Measurements from ENCODE around the gene KMT2E.

The KMT2E gene

DNA sequence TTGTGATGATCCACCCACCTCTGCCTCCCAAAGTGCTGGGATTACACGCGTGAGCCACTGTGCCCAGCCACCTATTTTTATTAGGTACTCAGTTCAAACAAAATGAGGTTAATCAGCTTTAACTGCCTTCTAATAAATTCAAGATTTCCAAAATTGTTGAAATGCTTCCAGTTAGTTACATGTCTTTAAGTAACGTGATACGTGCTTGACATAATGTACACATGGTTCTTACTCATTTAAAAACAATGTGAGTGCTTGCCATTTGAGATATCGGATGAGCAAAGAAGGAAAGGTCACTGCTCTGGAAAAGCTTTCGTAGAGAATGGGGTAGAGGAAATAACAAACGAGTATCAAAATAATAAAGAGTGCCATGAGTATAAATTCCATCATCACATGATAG is 83.6 kb downstream of the KMT2E start (continued):
- TF ChIP-seq ZNF768 (tag by site-specific recombination; IDR thresholded peaks at IDR 0.05) (no peak), SP2 (tag by site-specific recombination; IDR thresholded peaks at IDR 0.05) (no peak), ZNF585B (tag by site-specific recombination; IDR thresholded peaks at IDR 0.05) (no peak), ZNF366 (tag by site-specific recombination; conservative IDR thresholded peaks at IDR 0.05) (peak; percentile 87), ZNF175 (tag by site-specific recombination; IDR thresholded peaks at IDR 0.05) (no peak), ZXDB (tag by site-specific recombination; IDR thresholded peaks at IDR 0.05) (peak; percentile 69; the same call in 1 of the 2 replicates), ZNF2 (tag by site-specific recombination; IDR thresholded peaks at IDR 0.05) (0 out of 2 replicates have a peak, but pooled peaks have one; percentile 17), GLI2 (tag by site-specific recombination; IDR thresholded peaks at IDR 0.05; ENCODE audit: borderline replicate concordance, low read depth) (no peak), ZNF214 (tag by site-specific recombination; IDR thresholded peaks at IDR 0.05; ENCODE audit: borderline replicate concordance) (no peak), ZFP37 (tag by site-specific recombination; IDR thresholded peaks at IDR 0.05) (no peak), ZNF791 (tag by site-specific recombination; IDR thresholded peaks at IDR 0.05) (no peak), ZNF510 (tag by site-specific recombination; IDR thresholded peaks at IDR 0.05; ENCODE audit: insufficient replicate concordance) (no peak), ZNF169 (tag by site-specific recombination; IDR thresholded peaks at IDR 0.05) (no peak), ZNF311 (tag by site-specific recombination; IDR thresholded peaks at IDR 0.05; ENCODE audit: borderline replicate concordance) (no peak), ZNF776 (tag by site-specific recombination; IDR thresholded peaks at IDR 0.05; ENCODE audit: borderline replicate concordance) (no peak)
- TF ChIP-seq, protein P1, sequence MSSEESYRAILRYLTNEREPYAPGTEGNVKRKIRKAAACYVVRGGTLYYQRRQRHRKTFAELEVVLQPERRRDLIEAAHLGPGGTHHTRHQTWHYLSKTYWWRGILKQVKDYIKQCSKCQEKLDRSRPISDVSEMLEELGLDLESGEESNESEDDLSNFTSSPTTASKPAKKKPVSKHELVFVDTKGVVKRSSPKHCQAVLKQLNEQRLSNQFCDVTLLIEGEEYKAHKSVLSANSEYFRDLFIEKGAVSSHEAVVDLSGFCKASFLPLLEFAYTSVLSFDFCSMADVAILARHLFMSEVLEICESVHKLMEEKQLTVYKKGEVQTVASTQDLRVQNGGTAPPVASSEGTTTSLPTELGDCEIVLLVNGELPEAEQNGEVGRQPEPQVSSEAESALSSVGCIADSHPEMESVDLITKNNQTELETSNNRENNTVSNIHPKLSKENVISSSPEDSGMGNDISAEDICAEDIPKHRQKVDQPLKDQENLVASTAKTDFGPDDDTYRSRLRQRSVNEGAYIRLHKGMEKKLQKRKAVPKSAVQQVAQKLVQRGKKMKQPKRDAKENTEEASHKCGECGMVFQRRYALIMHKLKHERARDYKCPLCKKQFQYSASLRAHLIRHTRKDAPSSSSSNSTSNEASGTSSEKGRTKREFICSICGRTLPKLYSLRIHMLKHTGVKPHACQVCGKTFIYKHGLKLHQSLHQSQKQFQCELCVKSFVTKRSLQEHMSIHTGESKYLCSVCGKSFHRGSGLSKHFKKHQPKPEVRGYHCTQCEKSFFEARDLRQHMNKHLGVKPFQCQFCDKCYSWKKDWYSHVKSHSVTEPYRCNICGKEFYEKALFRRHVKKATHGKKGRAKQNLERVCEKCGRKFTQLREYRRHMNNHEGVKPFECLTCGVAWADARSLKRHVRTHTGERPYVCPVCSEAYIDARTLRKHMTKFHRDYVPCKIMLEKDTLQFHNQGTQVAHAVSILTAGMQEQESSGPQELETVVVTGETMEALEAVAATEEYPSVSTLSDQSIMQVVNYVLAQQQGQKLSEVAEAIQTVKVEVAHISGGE (tag by site-specific recombination; conservative IDR thresholded peaks at IDR 0.05; ENCODE audit: low read depth), result no peak
- TF ChIP-seq, protein P2, sequence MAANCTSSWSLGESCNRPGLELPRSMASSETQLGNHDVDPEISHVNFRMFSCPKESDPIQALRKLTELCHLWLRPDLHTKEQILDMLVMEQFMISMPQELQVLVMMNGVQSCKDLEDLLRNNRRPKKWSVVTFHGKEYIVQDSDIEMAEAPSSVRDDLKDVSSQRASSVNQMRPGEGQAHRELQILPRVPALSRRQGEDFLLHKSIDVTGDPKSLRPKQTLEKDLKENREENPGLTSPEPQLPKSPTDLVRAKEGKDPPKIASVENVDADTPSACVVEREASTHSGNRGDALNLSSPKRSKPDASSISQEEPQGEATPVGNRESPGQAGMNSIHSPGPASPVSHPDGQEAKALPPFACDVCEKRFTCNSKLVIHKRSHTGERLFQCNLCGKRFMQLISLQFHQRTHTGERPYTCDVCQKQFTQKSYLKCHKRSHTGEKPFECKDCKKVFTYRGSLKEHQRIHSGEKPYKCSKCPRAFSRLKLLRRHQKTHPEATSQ (tag by site-specific recombination; IDR thresholded peaks at IDR 0.05), result 0 out of 2 replicates have a peak, but pooled peaks have one; percentile 67
- TF ChIP-seq, protein P3, sequence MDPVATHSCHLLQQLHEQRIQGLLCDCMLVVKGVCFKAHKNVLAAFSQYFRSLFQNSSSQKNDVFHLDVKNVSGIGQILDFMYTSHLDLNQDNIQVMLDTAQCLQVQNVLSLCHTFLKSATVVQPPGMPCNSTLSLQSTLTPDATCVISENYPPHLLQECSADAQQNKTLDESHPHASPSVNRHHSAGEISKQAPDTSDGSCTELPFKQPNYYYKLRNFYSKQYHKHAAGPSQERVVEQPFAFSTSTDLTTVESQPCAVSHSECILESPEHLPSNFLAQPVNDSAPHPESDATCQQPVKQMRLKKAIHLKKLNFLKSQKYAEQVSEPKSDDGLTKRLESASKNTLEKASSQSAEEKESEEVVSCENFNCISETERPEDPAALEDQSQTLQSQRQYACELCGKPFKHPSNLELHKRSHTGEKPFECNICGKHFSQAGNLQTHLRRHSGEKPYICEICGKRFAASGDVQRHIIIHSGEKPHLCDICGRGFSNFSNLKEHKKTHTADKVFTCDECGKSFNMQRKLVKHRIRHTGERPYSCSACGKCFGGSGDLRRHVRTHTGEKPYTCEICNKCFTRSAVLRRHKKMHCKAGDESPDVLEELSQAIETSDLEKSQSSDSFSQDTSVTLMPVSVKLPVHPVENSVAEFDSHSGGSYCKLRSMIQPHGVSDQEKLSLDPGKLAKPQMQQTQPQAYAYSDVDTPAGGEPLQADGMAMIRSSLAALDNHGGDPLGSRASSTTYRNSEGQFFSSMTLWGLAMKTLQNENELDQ (tag by site-specific recombination; IDR thresholded peaks at IDR 0.05; ENCODE audit: low read depth), result no peak
- TF ChIP-seq, protein P4, sequence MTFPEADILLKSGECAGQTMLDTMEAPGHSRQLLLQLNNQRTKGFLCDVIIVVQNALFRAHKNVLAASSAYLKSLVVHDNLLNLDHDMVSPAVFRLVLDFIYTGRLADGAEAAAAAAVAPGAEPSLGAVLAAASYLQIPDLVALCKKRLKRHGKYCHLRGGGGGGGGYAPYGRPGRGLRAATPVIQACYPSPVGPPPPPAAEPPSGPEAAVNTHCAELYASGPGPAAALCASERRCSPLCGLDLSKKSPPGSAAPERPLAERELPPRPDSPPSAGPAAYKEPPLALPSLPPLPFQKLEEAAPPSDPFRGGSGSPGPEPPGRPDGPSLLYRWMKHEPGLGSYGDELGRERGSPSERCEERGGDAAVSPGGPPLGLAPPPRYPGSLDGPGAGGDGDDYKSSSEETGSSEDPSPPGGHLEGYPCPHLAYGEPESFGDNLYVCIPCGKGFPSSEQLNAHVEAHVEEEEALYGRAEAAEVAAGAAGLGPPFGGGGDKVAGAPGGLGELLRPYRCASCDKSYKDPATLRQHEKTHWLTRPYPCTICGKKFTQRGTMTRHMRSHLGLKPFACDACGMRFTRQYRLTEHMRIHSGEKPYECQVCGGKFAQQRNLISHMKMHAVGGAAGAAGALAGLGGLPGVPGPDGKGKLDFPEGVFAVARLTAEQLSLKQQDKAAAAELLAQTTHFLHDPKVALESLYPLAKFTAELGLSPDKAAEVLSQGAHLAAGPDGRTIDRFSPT (tag by site-specific recombination; IDR thresholded peaks at IDR 0.05), result peak; percentile 94
- TF ChIP-seq, protein P5, sequence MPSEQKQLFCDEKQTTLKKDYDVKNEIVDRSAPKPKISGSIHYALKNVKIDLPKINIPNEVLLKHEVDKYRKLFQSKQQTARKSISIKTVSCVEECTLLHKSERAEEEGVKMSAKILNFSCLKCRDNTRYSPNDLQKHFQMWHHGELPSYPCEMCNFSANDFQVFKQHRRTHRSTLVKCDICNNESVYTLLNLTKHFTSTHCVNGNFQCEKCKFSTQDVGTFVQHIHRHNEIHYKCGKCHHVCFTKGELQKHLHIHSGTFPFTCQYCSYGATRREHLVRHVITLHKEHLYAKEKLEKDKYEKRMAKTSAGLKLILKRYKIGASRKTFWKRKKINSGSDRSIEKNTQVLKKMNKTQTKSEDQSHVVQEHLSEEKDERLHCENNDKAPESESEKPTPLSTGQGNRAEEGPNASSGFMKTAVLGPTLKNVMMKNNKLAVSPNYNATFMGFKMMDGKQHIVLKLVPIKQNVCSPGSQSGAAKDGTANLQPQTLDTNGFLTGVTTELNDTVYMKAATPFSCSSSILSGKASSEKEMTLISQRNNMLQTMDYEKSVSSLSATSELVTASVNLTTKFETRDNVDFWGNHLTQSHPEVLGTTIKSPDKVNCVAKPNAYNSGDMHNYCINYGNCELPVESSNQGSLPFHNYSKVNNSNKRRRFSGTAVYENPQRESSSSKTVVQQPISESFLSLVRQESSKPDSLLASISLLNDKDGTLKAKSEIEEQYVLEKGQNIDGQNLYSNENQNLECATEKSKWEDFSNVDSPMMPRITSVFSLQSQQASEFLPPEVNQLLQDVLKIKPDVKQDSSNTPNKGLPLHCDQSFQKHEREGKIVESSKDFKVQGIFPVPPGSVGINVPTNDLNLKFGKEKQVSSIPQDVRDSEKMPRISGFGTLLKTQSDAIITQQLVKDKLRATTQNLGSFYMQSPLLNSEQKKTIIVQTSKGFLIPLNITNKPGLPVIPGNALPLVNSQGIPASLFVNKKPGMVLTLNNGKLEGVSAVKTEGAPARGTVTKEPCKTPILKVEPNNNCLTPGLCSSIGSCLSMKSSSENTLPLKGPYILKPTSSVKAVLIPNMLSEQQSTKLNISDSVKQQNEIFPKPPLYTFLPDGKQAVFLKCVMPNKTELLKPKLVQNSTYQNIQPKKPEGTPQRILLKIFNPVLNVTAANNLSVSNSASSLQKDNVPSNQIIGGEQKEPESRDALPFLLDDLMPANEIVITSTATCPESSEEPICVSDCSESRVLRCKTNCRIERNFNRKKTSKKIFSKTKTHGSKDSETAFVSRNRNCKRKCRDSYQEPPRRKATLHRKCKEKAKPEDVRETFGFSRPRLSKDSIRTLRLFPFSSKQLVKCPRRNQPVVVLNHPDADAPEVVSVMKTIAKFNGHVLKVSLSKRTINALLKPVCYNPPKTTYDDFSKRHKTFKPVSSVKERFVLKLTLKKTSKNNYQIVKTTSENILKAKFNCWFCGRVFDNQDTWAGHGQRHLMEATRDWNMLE (tag by site-specific recombination; conservative IDR thresholded peaks at IDR 0.05; ENCODE audit: low read depth), result no peak
- TF ChIP-seq, protein P6, sequence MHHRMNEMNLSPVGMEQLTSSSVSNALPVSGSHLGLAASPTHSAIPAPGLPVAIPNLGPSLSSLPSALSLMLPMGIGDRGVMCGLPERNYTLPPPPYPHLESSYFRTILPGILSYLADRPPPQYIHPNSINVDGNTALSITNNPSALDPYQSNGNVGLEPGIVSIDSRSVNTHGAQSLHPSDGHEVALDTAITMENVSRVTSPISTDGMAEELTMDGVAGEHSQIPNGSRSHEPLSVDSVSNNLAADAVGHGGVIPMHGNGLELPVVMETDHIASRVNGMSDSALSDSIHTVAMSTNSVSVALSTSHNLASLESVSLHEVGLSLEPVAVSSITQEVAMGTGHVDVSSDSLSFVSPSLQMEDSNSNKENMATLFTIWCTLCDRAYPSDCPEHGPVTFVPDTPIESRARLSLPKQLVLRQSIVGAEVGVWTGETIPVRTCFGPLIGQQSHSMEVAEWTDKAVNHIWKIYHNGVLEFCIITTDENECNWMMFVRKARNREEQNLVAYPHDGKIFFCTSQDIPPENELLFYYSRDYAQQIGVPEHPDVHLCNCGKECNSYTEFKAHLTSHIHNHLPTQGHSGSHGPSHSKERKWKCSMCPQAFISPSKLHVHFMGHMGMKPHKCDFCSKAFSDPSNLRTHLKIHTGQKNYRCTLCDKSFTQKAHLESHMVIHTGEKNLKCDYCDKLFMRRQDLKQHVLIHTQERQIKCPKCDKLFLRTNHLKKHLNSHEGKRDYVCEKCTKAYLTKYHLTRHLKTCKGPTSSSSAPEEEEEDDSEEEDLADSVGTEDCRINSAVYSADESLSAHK (tag by site-specific recombination; IDR thresholded peaks at IDR 0.05), result no peak

Data from HEK293 (cell line).